H4 (cell line): ENCODE results near the gene COA1. TPM values are rescaled to one million over a fixed set of nuclear protein-coding genes. Genes with fewer than 3 reads are reported as not detected.
"Not testable (repeated sequence)": the region's sequence is repeated elsewhere in the genome, so short reads cannot be mapped to it uniquely, and the experiment has no call there.

ENCODE experiments used
- DNase-seq: peaks from one replicate; pipeline ENCODE4 v3.0.0-alpha.2; 2015; ENCODE audit warnings: low spot score
- total RNA-seq: library from RNA; depleted of rRNA; stranded (reverse); fragments of >200 nt; shearing (Covaris generic); gene quantifications from 2 replicates; pipeline ENCODE4 v1.2.3, GENCODE V29; 2014; rRNA removed

COA1 gene
- 117 and 154 TPM in 2 replicates for total RNA-seq

DNA sequence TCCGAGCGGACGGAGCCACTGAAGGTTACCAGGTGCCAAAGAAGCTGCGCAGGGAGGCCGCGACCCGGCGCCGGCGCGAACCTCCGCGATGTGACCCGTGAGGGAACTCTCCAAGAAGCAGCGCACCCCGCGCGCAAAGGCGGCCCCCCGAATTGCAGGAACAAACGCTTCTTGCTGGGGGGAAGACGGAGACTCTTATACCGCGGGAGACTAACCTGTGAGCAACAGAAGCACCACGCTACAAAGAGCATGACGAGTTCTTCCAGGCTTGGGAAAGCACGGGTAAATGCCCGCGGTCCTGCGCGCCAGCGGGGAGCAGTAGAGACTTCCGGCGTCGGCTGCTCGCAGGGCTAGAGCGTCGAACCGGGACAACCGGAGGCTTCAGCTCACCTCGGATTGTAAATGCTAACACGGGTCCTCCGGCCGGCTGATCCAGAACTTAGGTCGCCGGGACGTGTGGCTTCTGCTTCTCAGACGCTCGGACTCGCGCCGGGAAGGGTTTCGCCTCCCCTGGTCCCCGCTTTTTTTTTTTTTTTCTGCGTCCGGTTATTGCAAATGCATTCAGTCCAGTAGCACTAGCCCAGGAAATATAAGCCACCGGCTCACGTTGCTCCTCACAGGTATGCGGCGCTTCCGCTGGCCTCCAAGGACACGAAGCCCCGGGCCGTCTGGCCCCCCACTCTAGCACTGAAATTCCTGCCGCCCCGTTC is at the start of gene COA1:
Gene COA1, minus strand, starts transcription at position 310 of the 710 bp plus-strand sequence. CDS start 80,909 bp downstream, outside the sequence.
- DNase-seq, result peak; percentile 95

DNA sequence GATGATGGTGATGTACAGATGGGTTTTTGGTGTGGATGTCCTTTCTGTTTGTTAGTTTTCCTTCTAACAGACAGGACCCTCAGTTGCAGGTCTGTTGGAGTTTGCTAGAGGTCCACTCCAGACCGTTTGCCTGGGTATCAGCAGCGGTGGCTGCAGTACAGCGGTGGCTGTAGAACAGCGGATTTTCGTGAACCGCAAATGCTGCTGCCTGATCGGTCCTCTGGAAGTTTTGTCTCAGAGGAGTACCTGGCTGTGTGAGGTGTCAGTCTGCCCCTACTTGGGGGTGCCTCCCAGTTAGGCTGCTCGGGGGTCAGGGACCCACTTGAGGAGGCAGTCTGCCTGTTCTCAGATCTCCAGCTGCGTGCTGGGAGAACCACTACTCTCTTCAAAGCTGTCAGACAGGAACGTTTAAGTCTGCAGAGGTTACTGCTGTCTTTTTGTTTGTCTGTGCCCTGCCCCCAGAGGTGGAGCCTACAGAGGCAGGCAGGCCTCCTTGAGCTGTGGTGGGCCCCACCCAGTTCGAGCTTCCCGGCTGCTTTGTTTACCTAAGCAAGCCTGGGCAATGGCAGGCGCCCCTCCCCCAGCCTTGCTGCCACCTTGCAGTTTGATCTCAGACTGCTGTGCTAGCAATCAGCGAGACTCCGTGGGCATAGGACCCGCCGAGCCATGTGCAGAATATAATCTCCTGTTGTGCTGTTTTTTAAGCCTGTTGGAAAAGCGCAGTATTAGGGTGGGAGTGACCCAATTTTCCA is 49.1 kb upstream of the COA1 start:
- DNase-seq, result not testable (repeated sequence)

GRCh38 chr7:43775255-43775654 is 45.9 kb upstream of the COA1 start:
- DNase-seq, result not testable (repeated sequence)

GRCh38 chr7:43773268-43773667 is 43.9 kb upstream of the COA1 start:
- not testable (repeated sequence) for DNase-seq

DNA sequence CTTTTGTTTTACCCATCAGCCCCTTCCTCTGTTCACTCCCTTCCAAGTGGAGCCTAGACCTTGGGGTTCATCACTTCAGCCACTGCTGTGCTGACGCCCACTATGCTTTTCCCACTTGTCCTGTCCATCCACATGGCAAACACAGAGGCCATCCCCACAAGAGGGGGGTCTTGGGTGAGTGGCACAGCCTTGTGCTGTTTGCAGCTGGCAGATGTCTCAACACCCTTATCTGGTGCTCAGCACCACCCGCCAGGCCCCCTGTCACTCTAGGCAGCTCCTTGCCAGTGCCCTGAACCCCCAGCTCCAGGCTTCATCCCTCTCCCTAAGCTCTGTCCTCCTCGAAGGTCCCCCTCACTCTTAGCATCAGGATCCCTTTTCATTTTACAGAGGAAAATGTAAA is 42.2 kb upstream of the COA1 start:
- no peak for DNase-seq

DNA sequence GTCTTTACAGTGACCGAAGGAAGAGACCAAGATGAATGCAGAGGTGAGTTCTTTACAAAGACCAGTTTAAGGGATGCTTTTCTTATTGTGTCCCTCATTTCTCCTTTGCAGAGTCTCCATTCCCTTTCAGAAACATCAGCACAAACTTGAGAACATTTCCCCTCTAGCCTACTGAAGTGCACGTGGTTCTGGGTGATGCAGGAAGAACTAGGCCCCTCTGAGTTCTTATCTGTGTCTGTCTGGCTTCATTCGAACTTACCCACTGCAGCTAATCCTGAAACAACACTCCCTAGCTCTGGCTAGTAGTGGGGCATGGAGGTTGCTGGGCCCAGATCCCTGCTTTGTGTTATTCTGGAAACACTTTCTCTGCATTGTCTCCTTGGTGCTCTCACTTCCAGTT is 41.8 kb upstream of the COA1 start:
- DNase-seq, result no peak

DNA sequence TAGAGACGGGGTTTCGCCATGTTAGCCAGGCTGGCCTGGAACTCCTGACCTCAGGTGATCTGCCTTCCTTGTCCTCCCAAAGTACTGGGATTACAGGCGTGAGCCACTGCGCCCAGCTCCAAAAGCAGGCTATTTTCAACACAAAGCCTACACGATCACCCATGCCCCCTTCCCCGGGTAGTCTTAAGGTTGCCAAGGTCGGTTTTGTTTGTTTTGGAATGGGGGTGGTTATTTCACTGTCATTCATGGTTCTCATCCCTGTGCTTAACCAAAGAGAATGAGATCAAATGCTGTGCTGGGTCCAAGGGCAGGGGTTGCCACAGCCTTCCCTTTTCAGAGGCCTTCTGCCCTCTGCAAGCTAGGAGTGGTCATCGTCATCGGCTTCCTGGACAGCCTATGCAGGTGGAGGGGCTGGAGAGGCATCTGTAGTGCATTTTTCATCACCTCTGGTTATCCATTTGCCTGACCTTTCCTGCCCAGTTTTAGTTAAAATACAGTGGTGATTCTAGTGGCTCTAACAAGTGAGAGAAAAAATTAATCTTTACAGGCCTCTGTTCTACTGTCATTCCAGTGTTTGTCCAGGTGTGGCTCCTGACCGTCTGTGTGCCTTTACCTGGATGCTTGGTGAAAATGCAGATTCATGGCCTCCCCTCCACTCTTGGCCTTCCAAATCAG is 40.6 kb upstream of the COA1 start:
- DNase-seq, result no peak

GRCh38 chr7:43769281-43769680 is 40.0 kb upstream of the COA1 start:
- DNase-seq, result no peak

GRCh38 chr7:43768887-43769272 is 39.6 kb upstream of the COA1 start:
- DNase-seq, result no peak

DNA sequence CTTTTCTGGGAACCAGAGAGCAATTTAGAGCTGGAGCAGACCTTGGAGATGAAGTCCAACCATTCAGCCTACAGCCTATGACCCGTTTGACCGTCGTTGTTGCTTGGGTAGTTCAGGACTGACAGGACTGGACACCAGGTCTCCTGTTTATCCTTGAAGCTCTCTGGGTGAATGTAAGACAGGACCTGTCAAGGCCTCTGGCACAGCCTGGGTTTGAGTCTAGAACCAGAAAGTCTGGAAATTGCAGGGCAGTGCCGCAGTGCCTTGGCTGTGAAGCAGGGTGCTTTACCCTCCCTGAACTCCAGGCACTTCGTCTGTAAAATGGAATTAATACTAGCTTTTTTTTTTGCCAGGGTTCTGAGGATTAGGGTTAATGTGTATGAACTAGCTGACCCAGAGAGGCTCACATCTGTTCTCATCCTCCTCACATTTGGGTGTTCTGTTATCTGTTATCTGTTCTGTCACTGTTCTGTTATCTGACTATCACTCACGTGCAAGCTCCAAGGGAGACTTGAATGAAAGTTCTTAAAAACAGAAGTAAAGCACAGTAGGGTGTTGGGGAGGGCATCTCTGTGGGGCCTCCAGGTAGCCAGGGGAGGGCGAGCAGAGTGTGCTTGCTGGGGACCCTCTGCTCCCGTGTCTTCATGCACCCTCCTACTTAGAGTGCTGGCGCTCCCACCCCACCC is 39.0 kb upstream of the COA1 start:
- no peak for DNase-seq

GRCh38 chr7:43767311-43767710 is 38.0 kb upstream of the COA1 start:
- no peak for DNase-seq

- DNase-seq, result no peak
Measured at GRCh38 chr7:43766564-43766963, 37.2 kb upstream of the COA1 start.

DNA sequence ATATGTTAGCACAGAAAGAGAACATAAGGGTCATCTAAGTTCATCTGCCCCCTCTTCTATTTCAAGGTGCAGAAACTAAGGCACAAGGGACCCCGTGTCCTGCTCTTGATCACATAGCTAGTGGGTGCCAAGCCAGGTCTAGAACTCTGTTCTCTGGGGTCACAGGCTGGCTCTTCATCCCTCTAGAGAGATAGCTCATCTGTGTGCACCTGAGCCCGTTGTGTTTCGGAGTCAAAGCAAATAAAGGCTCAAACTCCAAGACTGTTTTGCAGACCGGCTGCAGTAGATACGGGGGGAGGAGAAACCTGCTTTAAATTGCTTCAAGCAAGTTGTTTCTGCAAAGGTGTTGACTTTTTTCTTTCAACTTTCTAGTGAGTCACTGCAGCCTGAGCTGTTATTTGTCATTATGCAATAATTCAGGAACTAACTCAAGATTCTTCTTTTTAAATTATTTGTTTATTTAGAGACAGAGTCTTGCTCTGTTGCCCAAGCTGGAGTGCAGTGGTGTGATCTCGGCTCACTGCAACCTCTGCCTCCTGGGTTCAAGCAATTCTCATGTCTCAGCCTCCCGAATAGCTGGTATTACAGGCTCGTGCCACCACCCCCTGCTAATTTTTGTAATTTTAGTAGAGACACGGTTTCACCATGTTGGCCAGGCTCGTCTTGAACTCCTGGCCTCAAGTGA is 35.6 kb upstream of the COA1 start:
- DNase-seq, result peak; percentile 70

DNA sequence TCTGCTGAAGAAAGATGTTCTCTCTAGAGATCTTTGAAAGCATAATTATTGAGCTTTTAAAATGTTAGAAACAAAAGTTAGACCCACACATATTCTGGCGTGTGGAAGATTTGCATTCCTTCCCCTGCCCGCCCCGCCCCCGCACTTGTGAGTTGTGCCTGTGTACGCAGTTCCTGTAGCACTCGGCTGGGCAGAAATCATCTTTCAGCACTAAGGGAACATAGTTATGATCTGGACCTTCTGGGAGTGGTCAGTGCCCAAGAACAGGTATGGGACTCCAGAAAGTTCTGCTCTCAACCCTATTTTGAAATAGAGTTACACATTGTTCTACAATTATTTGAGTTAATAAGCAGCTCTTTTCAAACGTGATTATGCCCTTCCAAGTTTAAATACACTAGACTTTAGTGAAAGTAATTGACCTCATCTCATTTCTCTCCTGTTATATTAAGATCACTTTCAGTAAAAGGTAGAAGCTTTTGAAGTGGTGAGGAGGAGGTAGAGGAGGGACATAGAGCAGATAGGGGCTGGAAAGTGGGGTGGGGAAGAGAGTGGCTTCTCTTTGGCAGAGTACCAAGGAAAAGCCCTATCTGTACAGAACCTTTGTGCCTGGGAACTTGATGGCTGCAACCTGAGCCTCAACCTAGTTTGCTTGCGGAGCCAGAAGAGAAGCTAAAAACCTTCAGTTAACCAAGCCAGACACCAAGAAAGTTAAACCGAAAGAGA is 34.9 kb upstream of the COA1 start:
- DNase-seq, result no peak

DNA sequence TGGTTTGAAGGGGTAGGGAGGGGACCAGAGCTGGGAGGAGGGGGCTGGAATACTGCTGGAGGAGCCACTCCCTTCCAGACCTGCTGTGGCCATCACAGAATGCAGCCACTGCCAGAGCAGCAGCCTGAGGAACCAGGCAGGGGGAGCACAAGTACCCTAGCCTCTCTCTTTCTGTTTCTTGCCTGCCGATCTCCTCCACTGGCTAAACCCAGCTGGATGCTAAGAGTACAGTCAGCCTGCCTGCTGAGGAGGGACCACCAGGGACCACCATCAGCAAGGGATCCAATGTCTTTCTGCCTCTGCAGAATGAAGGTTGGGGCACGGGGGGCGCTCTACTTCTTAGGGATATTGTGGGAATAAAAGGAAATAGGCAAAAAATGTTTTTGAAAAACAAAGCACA is 33.9 kb upstream of the COA1 start:
- DNase-seq, result no peak

DNA sequence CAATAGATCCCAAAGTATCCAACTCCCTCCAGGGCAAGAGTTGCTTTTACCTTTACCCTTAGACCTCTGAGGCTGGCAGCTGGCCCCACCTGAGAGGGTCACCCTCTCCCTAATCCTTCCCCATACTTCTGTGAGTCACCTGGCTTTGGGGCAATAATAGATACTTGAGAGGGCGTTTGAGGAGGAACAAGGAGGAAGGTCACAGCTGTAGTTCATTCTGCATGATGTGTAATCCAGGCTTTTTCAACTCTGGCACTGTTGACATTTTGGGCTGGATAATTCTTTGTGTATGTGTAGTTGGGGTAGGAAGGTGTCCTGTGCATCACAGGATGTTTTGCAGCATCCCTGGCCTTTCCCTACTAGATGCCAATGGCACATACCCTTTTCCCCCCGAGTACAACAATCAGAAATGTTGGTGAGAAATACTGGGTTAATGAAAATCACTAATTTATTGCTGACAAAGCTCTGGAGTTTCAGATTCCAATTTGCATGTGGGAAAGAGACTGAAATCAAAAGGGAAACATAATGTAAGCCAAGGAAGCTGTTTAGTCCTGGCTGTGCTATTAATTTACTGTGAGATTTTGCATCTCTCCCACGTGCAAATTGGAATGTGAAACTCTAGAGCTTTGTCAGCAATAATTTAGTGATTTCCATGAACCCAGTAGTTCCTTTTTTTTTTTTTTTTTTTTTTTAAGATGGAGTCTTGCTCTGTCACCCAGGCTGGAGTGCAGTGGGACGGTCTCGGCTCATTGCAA is 32.8 kb upstream of the COA1 start:
- no peak for DNase-seq

DNA sequence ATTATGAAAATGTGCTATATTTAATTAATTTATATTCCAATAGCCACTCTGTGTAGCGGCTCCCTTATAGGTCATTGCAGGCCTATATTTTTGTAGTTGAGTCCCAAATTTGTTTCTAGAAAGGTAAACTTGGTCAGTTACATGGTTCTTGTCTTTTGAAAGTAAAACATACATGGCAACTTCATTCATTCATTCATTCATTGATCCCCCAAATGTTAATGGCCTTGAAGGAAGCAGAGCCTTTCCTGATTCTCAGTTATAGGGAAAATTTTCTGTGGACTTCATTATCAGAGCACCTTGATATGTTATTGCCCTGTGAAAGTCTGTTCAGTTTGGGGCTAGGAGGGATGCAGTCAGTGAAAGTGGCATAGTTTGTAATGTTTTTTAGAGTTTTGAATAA is 32.1 kb upstream of the COA1 start:
- DNase-seq, result no peak

GRCh38 chr7:43760861-43761260 is 31.5 kb upstream of the COA1 start:
- DNase-seq, result no peak

GRCh38 chr7:43758822-43759683 is 29.7 kb upstream of the COA1 start:
- no peak for DNase-seq
